ENCODE data around the gene EXOC7.

DNA sequence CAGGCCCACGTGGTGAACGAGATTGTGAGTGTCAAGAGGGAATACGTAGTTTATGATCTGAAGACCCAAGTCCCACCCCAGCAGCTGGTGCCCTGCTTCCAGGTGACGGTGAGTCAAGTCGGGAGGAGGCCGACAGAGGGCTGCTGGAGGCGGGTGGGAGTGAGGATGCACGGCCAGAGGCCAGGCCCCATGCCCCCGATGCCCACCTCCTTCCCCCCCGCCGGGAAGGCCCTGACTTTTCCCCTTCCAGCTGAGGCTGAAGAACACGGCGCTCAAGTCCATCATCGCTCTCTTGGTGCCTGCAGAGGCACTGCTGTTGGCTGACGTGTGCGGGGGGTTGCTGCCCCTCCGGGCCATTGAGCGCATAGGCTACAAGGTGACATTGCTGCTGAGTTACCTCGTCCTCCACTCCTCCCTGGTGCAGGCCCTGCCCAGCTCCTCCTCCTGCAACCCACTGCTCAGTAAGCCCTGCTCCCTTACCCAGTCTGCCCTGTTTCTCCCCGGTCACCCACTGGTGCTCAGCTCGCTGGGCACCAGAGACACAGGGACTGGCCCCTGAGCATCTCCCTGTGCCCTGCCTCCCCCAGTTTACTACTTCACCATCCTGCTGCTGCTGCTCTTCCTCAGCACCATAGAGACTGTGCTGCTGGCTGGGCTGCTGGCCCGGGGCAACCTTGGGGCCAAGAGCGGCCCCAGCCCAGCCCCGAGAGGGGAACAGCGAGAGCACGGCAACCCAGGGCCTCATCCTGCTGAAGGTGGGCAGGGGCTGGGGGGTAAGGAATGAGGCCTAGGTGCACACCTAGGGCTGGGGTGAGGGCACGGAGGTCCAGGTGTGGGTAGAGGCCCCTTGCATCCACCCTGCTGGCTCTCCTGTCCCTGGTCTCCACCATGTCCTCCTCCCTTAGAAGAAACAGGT lies 22.0 kb downstream of the EXOC7 start:
- TF ChIP-seq POLR2AphosphoS5 (IDR thresholded peaks at IDR 0.05; ENCODE audit: insufficient read depth in 1 of 2, low read depth in 1 of 2) (peak in 1 of 2 donors; percentile 15), POLR2A (IDR thresholded peaks at IDR 0.05) (no peak)
- TF ChIP-seq, protein P1, sequence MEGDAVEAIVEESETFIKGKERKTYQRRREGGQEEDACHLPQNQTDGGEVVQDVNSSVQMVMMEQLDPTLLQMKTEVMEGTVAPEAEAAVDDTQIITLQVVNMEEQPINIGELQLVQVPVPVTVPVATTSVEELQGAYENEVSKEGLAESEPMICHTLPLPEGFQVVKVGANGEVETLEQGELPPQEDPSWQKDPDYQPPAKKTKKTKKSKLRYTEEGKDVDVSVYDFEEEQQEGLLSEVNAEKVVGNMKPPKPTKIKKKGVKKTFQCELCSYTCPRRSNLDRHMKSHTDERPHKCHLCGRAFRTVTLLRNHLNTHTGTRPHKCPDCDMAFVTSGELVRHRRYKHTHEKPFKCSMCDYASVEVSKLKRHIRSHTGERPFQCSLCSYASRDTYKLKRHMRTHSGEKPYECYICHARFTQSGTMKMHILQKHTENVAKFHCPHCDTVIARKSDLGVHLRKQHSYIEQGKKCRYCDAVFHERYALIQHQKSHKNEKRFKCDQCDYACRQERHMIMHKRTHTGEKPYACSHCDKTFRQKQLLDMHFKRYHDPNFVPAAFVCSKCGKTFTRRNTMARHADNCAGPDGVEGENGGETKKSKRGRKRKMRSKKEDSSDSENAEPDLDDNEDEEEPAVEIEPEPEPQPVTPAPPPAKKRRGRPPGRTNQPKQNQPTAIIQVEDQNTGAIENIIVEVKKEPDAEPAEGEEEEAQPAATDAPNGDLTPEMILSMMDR (IDR thresholded peaks at IDR 0.05) = no peak

Measured in vagina (tissue), 2 donors.